ENCODE results near the gene RAP1GAP. TPM values are rescaled to one million over a fixed set of nuclear protein-coding genes. Genes with fewer than 3 reads are reported as not detected.

RAP1GAP gene
- total and polyA plus RNA-seq, 3 donors from 2014 or later, result 7.4 to 8.4 (median 8.0) TPM

- Histone ChIP-seq H3K27me3 (no peaks in the 10 kb centered on the region), H3K4me1 (peaks cover 5% of the 10 kb centered on the region), H3K36me3 (ENCODE audit: low read depth, missing control alignments) (no peaks in the 10 kb centered on the region), H3K27ac (no peak overlapping the region), H3K4me3 (no peak overlapping the region), H3K9me3 (no peaks in the 10 kb centered on the region)
- TF ChIP-seq, protein P1, sequence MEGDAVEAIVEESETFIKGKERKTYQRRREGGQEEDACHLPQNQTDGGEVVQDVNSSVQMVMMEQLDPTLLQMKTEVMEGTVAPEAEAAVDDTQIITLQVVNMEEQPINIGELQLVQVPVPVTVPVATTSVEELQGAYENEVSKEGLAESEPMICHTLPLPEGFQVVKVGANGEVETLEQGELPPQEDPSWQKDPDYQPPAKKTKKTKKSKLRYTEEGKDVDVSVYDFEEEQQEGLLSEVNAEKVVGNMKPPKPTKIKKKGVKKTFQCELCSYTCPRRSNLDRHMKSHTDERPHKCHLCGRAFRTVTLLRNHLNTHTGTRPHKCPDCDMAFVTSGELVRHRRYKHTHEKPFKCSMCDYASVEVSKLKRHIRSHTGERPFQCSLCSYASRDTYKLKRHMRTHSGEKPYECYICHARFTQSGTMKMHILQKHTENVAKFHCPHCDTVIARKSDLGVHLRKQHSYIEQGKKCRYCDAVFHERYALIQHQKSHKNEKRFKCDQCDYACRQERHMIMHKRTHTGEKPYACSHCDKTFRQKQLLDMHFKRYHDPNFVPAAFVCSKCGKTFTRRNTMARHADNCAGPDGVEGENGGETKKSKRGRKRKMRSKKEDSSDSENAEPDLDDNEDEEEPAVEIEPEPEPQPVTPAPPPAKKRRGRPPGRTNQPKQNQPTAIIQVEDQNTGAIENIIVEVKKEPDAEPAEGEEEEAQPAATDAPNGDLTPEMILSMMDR (IDR thresholded peaks at IDR 0.05), result no peak
- TF ChIP-seq POLR2A (IDR thresholded peaks at IDR 0.05), result no peak
- intact Hi-C loops (cut with DNase I; ENCODE audit: low total_unique reads), result no loop called here
- WGBS, 2 donors, result 74 to 85% methylated on average over 13 to 21 of the region's 22 CpGs
- no peak for DNase-seq
Measured at GRCh38 chr1:21666576-21667320, 2.4 kb downstream of the RAP1GAP start.

GRCh38 chr1:21665711-21666575 is 3.2 kb downstream of the RAP1GAP start:
- no peak overlapping the region for H3K4me3 ChIP-seq
- no peak for DNase-seq
- no peaks in the 10 kb centered on the region for H3K36me3 ChIP-seq (ENCODE audit: low read depth, missing control alignments)
- no peaks in the 10 kb centered on the region for H3K27me3 ChIP-seq
- intact Hi-C loops (cut with DNase I; ENCODE audit: low total_unique reads), result no loop called here
- H3K27ac ChIP-seq, result no peak overlapping the region
- no peaks in the 10 kb centered on the region for H3K9me3 ChIP-seq
- WGBS, 2 donors, result 82 to 85% methylated on average over 3 to 8 of the region's 8 CpGs
- TF ChIP-seq POLR2A (IDR thresholded peaks at IDR 0.05), result no peak
- TF ChIP-seq, protein P1 (IDR thresholded peaks at IDR 0.05), result no peak
- H3K4me1 ChIP-seq, result peaks cover 5% of the 10 kb centered on the region

DNA sequence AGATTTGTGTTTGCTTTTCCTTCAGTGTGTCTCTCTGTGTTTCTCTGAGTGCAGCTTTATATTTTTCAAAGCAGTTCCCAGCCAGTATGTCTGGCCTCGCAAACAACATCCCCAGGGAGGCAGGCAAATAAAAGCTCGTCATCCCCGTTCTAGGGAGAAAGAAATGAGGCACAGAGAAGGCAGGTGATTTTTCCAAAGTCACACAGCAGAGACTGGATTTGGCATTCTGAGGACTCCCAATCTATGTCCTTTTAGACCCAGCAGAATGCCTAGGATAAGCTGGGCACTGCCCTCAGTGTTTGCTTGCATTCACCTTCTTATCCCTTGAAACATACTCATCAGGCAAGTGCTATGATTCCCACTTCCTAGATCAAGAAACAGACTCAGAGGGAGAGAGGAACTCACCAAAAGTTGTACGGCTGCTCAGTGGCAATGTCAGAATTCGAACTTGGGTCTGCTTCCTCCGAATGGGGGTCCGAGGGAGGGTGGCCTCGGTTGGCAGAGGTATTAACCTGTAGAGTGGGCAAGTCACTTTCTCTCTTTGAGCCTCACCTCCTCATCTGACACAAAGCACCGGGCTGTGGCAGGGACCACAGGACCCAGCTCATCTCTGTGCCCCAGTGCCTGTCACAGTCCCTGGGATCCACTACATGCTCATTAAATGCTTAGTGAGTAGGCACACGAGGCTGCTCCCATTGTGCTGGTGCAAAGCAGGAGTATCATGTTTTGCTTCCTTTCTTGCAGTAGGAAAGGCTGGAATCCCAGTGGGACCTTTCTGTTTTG is 4.2 kb downstream of the RAP1GAP start:
- 73 to 82% methylated on average over 9 to 10 of the region's 10 CpGs for WGBS, 2 donors
- no peaks in the 10 kb centered on the region for H3K27me3 ChIP-seq
- intact Hi-C loops (cut with DNase I; ENCODE audit: low total_unique reads), result no loop called here
- TF ChIP-seq POLR2A (IDR thresholded peaks at IDR 0.05), result no peak
- H3K4me1 ChIP-seq, result peaks cover 5% of the 10 kb centered on the region
- H3K4me3 ChIP-seq, result no peak overlapping the region
- no peaks in the 10 kb centered on the region for H3K9me3 ChIP-seq
- no peak for DNase-seq
- H3K27ac ChIP-seq, result no peak overlapping the region
- H3K36me3 ChIP-seq (ENCODE audit: low read depth, missing control alignments), result no peaks in the 10 kb centered on the region

- Histone ChIP-seq H3K4me1 (peaks cover 8% of the 10 kb centered on the region), H3K4me3 (no peak overlapping the region), H3K27ac (no peak overlapping the region), H3K9me3 (no peaks in the 10 kb centered on the region), H3K27me3 (no peaks in the 10 kb centered on the region), H3K36me3 (ENCODE audit: low read depth, missing control alignments) (no peaks in the 10 kb centered on the region)
- intact Hi-C loops (cut with DNase I; ENCODE audit: low total_unique reads), result no loop called here
- 80 to 81% methylated on average over 12 to 16 of the region's 16 CpGs for WGBS, 2 donors
- TF ChIP-seq, protein P1 (IDR thresholded peaks at IDR 0.05), result no peak
- TF ChIP-seq POLR2A (IDR thresholded peaks at IDR 0.05), result no peak
- no peak for DNase-seq
Measured at GRCh38 chr1:21663951-21664805, 5.0 kb downstream of the RAP1GAP start.
